Measurements from ENCODE around the gene PAFAH2. TPM values are rescaled to one million over a fixed set of nuclear protein-coding genes. Genes with fewer than 3 reads are reported as not detected.

Gene PAFAH2
- total and polyA plus RNA-seq, 2 of the 13 experiments (the other 11 are each of a cell fraction or from before 2014, with no cell fraction given), result 6.9 to 9.4 TPM

DNA sequence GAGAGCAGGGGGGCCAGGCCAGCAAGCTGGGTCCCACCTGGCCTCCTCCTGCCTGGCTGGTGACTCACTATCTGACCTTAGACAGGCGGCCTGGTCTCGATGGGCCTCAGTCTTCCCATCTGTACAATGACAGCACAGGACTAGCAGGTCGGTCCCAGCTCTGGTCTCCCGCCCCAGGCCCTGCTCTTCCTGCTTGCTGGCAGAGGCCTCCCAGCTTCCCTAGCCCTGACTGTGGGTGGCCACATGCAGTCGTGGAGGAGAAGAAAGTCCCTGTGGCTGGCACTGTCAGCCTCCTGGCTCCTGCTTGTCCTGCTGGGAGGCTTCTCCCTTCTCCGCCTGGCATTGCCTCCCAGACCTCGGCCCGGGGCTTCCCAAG lies 24.5 kb upstream of the PAFAH2 start (continued):
- TF ChIP-seq FOXM1 (CRISPR knock-in tag; IDR thresholded peaks at IDR 0.05), result no peak

DNA sequence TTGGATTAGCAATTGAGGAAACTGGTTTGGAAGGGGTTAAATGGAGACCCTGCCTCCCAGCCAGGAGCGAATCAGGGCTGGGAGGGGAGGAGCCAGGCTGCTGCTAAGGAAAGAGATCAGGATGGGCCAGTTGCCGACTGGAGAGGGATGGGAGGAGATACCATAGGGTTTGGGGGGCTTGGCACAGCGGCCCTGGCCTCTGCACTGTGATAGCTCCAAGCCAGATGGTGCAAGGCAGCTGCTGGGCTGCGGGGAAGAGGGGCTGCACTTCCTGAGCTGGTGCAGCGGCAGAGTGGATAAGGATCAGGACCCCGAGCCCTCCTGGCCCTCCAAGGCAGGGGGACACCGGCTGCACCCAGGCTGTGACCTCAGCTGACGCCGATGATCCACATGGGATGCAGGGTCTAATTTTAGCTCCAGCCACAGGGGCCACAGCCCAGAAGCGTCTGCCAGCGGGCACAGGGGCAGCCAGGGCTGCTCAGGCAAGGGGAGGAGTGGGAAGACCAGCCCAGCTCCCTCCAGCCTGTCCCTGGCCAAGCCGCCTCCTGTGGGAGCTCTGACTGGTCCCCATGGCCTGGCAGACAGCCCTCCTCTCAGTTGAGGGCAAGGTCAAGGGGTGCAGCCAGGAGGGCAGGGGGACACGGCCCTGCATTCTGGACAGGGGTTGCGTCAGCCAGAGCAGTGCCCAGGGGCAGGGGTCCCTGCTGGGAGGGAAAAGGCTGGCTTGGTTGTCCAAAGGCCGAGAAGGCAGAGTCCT lies 24.0 kb upstream of the PAFAH2 start, which contains the start of gene EXTL1:
TSS of gene EXTL1 (plus strand) at position 129 of the 757 bp plus-strand sequence. CDS start 872 bp downstream, outside the sequence.
- BruUV-seq (replicated peaks), result no TSS peak
- Histone ChIP-seq H3K27me3 (ENCODE audit: control insufficient read depth in 1 of 2, insufficient read depth in 2 of 2, low read length in 2 of 2) (peaks cover 4 to 25% of the 10 kb centered on the region in 2 experiments), H4K20me1 (ENCODE audit: insufficient read depth, low read length) (no peaks in the 10 kb centered on the region), H3K9me3 (ENCODE audit: low read length) (no peaks in the 10 kb centered on the region), H3K4me2 (ENCODE audit: low read depth, low read length) (peak within 1 kb of the TSS; percentile 81), H3K36me3 (replicated peaks in 1 of 2; ENCODE audit: control insufficient read depth in 1 of 2, insufficient read depth in 2 of 2, low read length in 2 of 2) (no peaks in the 10 kb centered on the region), H2AFZ (ENCODE audit: low read length) (no peak within 1 kb of the TSS), H3K4me1 (ENCODE audit: insufficient read depth, low read length) (peaks cover 89% of the 10 kb centered on the region), H3K9ac (ENCODE audit: insufficient read depth, low read depth, low read length) (peak within 1 kb of the TSS; percentile 47; the same call in 1 of the 2 replicates), H3K79me2 (ENCODE audit: insufficient read depth, low read length) (no peaks in the 10 kb centered on the region), H3K27ac (ENCODE audit: extremely low read length, insufficient read depth, low read length) (no peak within 1 kb of the TSS), H3K4me3 (replicated peaks in 1 of 3; ENCODE audit: insufficient read depth in 1 of 3, low read depth in 2 of 3, low read length in 3 of 3) (peak within 1 kb of the TSS; percentile 43 to 78 (median 49))
- in situ Hi-C loops (cut with HindIII; ENCODE audit: extremely low pct_ligation_motif_present, low pct_unique_long_range_greater_than_20kb) (no loop called here), intact Hi-C loops (cut with micrococcal nuclease; ENCODE audit: unreplicated experiment) (no loop called here)
- peak; percentile 63 for ATAC-seq
- DNase-seq (ENCODE audit: low spot score), result no peak
- ChIA-PET POLR2A (interaction anchor here (2.2 kb wide), 1 partner anchor 25 kb away, joined by 10 read pairs; the partner anchor contains the start of gene PAFAH2), CTCF (ENCODE audit: low intra/inter-chr PET ratio, low total read pairs) (no interaction called here)
- FAIRE-seq, result peak; percentile 75
- WGBS (ENCODE audit: low lambda C conversion rate), result 0% methylated on average over 4 of the region's 15 CpGs
- TF ChIP-seq, protein P1, sequence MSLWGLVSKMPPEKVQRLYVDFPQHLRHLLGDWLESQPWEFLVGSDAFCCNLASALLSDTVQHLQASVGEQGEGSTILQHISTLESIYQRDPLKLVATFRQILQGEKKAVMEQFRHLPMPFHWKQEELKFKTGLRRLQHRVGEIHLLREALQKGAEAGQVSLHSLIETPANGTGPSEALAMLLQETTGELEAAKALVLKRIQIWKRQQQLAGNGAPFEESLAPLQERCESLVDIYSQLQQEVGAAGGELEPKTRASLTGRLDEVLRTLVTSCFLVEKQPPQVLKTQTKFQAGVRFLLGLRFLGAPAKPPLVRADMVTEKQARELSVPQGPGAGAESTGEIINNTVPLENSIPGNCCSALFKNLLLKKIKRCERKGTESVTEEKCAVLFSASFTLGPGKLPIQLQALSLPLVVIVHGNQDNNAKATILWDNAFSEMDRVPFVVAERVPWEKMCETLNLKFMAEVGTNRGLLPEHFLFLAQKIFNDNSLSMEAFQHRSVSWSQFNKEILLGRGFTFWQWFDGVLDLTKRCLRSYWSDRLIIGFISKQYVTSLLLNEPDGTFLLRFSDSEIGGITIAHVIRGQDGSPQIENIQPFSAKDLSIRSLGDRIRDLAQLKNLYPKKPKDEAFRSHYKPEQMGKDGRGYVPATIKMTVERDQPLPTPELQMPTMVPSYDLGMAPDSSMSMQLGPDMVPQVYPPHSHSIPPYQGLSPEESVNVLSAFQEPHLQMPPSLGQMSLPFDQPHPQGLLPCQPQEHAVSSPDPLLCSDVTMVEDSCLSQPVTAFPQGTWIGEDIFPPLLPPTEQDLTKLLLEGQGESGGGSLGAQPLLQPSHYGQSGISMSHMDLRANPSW (CRISPR knock-in tag; IDR thresholded peaks at IDR 0.05; ENCODE audit: borderline replicate concordance), result no peak
- TF ChIP-seq ZNF251 (CRISPR knock-in tag; IDR thresholded peaks at IDR 0.05) (no peak), YY1 (IDR thresholded peaks at IDR 0.05; ENCODE audit: insufficient read depth, insufficient replicate concordance, low read depth, low read length) (no peak)
- TF ChIP-seq, protein P2, sequence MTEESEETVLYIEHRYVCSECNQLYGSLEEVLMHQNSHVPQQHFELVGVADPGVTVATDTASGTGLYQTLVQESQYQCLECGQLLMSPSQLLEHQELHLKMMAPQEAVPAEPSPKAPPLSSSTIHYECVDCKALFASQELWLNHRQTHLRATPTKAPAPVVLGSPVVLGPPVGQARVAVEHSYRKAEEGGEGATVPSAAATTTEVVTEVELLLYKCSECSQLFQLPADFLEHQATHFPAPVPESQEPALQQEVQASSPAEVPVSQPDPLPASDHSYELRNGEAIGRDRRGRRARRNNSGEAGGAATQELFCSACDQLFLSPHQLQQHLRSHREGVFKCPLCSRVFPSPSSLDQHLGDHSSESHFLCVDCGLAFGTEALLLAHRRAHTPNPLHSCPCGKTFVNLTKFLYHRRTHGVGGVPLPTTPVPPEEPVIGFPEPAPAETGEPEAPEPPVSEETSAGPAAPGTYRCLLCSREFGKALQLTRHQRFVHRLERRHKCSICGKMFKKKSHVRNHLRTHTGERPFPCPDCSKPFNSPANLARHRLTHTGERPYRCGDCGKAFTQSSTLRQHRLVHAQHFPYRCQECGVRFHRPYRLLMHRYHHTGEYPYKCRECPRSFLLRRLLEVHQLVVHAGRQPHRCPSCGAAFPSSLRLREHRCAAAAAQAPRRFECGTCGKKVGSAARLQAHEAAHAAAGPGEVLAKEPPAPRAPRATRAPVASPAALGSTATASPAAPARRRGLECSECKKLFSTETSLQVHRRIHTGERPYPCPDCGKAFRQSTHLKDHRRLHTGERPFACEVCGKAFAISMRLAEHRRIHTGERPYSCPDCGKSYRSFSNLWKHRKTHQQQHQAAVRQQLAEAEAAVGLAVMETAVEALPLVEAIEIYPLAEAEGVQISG (CRISPR knock-in tag; IDR thresholded peaks at IDR 0.05), result no peak; the same call in 1 of the 2 replicates
- TF ChIP-seq, protein P3, sequence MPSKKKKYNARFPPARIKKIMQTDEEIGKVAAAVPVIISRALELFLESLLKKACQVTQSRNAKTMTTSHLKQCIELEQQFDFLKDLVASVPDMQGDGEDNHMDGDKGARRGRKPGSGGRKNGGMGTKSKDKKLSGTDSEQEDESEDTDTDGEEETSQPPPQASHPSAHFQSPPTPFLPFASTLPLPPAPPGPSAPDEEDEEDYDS (CRISPR knock-in tag; IDR thresholded peaks at IDR 0.05), result 0 out of 2 replicates have a peak, but pooled peaks have one; percentile 23
- TF ChIP-seq, protein P4, sequence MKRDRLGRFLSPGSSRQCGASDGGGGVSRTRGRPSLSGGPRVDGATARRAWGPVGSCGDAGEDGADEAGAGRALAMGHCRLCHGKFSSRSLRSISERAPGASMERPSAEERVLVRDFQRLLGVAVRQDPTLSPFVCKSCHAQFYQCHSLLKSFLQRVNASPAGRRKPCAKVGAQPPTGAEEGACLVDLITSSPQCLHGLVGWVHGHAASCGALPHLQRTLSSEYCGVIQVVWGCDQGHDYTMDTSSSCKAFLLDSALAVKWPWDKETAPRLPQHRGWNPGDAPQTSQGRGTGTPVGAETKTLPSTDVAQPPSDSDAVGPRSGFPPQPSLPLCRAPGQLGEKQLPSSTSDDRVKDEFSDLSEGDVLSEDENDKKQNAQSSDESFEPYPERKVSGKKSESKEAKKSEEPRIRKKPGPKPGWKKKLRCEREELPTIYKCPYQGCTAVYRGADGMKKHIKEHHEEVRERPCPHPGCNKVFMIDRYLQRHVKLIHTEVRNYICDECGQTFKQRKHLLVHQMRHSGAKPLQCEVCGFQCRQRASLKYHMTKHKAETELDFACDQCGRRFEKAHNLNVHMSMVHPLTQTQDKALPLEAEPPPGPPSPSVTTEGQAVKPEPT (CRISPR knock-in tag; IDR thresholded peaks at IDR 0.05; ENCODE audit: low read depth), result no peak
